GM21367 (cell line): ENCODE results near the gene SKAP2.
A peak's percentile ranks its signal among the peaks of the same experiment; 100 is the strongest.

Experiments
- ATAC-seq: cut with Tn5 transposase; IDR thresholded peaks from one replicate; pipeline ENCODE4 v1.9.1; 2021; ENCODE audit not compliant: unreplicated experiment

Gene SKAP2

GRCh38 chr7:26698194-26698593, 166.2 kb downstream of the SKAP2 start:
- no peak for ATAC-seq

- no peak for ATAC-seq
Measured at GRCh38 chr7:26696978-26697377, 167.4 kb downstream of the SKAP2 start.

- ATAC-seq, result no peak
Measured at GRCh38 chr7:26696161-26696560, 168.2 kb downstream of the SKAP2 start.

GRCh38 chr7:26694713-26695112, 169.7 kb downstream of the SKAP2 start:
- ATAC-seq, result no peak

- ATAC-seq, result no peak
Measured at GRCh38 chr7:26694141-26694540, 170.2 kb downstream of the SKAP2 start.

GRCh38 chr7:26691886-26692285, 172.5 kb downstream of the SKAP2 start:
- ATAC-seq, result no peak

GRCh38 chr7:26691406-26691805, 173.0 kb downstream of the SKAP2 start:
- no peak for ATAC-seq

- ATAC-seq, result no peak
Measured at GRCh38 chr7:26690135-26690805, 174.1 kb downstream of the SKAP2 start.

GRCh38 chr7:26688936-26689506, 175.4 kb downstream of the SKAP2 start:
- peak; percentile 80 for ATAC-seq

GRCh38 chr7:26688388-26688787, 176.0 kb downstream of the SKAP2 start:
- ATAC-seq, result no peak

GRCh38 chr7:26687032-26687431, 177.4 kb downstream of the SKAP2 start:
- ATAC-seq, result no peak

- no peak for ATAC-seq
Measured at GRCh38 chr7:26686448-26686981, 177.9 kb downstream of the SKAP2 start.

GRCh38 chr7:26685606-26686005, 178.8 kb downstream of the SKAP2 start:
- ATAC-seq, result no peak

GRCh38 chr7:26684447-26684846, 179.9 kb downstream of the SKAP2 start:
- ATAC-seq, result no peak

- no peak for ATAC-seq
Measured at GRCh38 chr7:26683277-26683676, 181.1 kb downstream of the SKAP2 start.

- ATAC-seq, result no peak
Measured at GRCh38 chr7:26681819-26682418, 182.5 kb downstream of the SKAP2 start.

- no peak for ATAC-seq
Measured at GRCh38 chr7:26680587-26680986, 183.8 kb downstream of the SKAP2 start.

GRCh38 chr7:26675143-26675887, 189.1 kb downstream of the SKAP2 start:
- no peak for ATAC-seq

- no peak for ATAC-seq
Measured at GRCh38 chr7:26673858-26674257, 190.5 kb downstream of the SKAP2 start.

GRCh38 chr7:26673271-26673670, 191.1 kb downstream of the SKAP2 start:
- no peak for ATAC-seq

GRCh38 chr7:26670841-26671240, 193.5 kb downstream of the SKAP2 start:
- ATAC-seq, result no peak

- no peak for ATAC-seq
Measured at GRCh38 chr7:26670290-26670689, 194.1 kb downstream of the SKAP2 start.
